Stimulated activated naive CD8-positive, alpha-beta T cell treated with anti-CD3 and anti-CD28 coated beads, Interleukin-15, Interleukin-2, amounts not matched to agents 100 ng/mL and 50 ng/mL, for 24 hours (primary cell): ENCODE measurements around the gene FLT1.

Experiments used
- H3K27ac Mint-ChIP-seq: one replicate; pipeline ENCODE4 v1.8.0; 2021; ENCODE audit warnings: mild to moderate bottlenecking, mixed read lengths
- H3K27me3 Mint-ChIP-seq: one replicate; pipeline ENCODE4 v1.8.0; 2021; ENCODE audit warnings: mixed read lengths
- H3K36me3 Mint-ChIP-seq: one replicate; pipeline ENCODE4 v1.8.0; 2021; ENCODE audit warnings: low read depth, mixed read lengths
- H3K4me1 Mint-ChIP-seq: one replicate; pipeline ENCODE4 v1.8.0; 2021; ENCODE audit warnings: low read depth, mixed read lengths
- H3K4me3 Mint-ChIP-seq: one replicate; pipeline ENCODE4 v1.8.0; 2021; ENCODE audit warnings: mild to moderate bottlenecking, mixed read lengths
- H3K9me3 Mint-ChIP-seq: one replicate; pipeline ENCODE4 v1.8.0; 2021; ENCODE audit warnings: mixed read lengths

The FLT1 gene

DNA sequence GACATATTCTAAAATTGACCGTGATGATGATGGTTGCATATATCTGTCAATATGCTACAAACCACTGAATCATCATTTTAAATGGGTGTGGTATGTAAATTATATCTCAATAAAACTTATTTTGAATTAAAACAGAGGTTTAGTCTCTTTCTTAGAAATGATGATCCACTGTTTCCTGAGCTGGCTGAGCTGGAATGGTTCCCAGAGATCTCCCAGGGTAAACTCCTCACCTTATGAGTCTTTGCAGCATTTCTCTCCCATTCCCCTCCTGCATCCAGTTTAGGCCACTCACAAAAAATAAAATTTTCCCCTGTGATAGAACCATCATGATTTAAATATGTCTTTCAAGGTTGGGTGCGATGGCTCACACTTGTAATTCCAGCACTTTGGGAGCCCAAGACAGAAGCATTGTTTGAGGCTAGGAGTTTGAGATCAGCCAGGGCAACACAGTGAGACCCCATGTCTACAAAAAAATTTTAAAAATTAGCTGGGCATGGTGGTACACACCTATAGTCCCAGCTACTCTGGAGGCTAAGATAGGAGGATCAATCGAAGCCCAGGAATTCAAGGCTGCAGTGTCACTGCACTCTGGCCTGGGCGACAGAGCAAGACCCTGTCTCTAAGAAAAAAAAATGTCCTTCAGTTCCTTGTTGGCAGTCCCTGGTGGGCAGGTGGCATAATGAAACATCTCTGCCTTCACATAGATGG lies 46.1 kb downstream of the FLT1 start:
- H3K27ac Mint-ChIP-seq, result no peak overlapping the region
- H3K9me3 Mint-ChIP-seq, result peaks cover 14% of the 10 kb centered on the region
- H3K36me3 Mint-ChIP-seq, result peaks cover 9% of the 10 kb centered on the region
- H3K4me1 Mint-ChIP-seq, result no peaks in the 10 kb centered on the region
- H3K4me3 Mint-ChIP-seq, result no peak overlapping the region
- peaks cover 8% of the 10 kb centered on the region for H3K27me3 Mint-ChIP-seq

DNA sequence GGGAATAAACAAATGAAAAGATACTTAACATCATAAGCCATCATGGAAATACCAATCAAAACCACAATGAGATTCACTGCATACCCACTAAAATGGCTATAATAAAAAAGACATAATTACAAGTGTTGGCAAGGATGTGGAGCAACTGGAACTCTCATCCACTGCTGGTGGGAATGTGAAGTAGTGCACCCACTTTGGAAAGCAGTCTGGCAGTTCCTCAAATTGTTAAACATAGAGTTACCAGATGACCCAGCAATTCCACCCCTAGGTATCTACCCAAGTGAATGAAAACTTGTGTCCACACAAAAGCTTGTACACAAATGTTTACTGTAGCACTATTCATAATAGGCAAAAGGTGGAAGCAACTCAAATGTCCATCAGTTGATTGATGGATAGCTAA lies 46.9 kb downstream of the FLT1 start:
- H3K36me3 Mint-ChIP-seq, result peaks cover 9% of the 10 kb centered on the region
- H3K9me3 Mint-ChIP-seq, result peaks cover 20% of the 10 kb centered on the region
- no peaks in the 10 kb centered on the region for H3K4me1 Mint-ChIP-seq
- no peak overlapping the region for H3K4me3 Mint-ChIP-seq
- H3K27me3 Mint-ChIP-seq, result peaks cover 11% of the 10 kb centered on the region
- H3K27ac Mint-ChIP-seq, result no peak overlapping the region

DNA sequence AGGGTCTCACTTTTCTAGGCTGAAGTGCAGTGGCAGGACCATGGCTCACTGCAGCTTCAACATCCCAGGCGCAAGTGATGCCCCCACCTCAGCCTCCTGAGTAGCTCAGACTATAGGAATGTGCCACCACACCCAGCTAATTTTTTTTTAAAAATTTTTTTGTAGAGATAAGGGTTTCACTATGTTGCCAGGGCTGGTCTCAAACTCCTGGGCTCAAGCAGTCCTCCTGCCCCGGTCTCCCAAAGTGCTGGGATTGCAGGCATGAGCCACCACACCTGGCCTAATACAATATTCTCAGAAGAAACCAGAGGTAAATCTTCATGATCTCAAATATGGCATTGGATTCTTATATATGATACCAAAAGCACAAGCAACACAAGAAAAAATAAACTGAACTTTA lies 47.7 kb downstream of the FLT1 start:
- H3K27me3 Mint-ChIP-seq, result peaks cover 15% of the 10 kb centered on the region
- no peak overlapping the region for H3K4me3 Mint-ChIP-seq
- H3K36me3 Mint-ChIP-seq, result peaks cover 9% of the 10 kb centered on the region
- no peaks in the 10 kb centered on the region for H3K4me1 Mint-ChIP-seq
- H3K9me3 Mint-ChIP-seq, result peaks cover 20% of the 10 kb centered on the region
- H3K27ac Mint-ChIP-seq, result no peak overlapping the region

DNA sequence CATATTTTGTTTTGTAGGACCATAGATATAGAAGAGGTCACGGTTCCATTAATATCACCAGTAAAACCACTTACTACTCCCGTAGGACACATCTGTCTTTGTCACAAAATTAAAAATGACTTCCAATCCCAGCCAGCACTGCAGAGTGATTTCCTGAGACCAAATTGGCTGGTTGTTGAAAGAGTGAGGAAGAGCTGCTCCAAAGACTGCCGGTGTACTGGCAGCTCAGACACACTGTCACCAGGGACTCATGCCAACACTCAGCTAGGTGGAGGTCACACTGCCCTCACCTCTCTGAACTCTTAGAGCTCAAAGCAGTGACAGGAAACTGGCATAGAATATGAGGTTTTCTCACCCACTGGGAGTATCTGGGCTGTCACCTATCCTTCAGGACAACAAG lies 52.1 kb downstream of the FLT1 start:
- H3K4me1 Mint-ChIP-seq, result no peaks in the 10 kb centered on the region
- peaks cover 18% of the 10 kb centered on the region for H3K27me3 Mint-ChIP-seq
- H3K4me3 Mint-ChIP-seq, result no peak overlapping the region
- no peak overlapping the region for H3K27ac Mint-ChIP-seq
- peaks cover 14% of the 10 kb centered on the region for H3K9me3 Mint-ChIP-seq
- H3K36me3 Mint-ChIP-seq, result peaks cover 4% of the 10 kb centered on the region

DNA sequence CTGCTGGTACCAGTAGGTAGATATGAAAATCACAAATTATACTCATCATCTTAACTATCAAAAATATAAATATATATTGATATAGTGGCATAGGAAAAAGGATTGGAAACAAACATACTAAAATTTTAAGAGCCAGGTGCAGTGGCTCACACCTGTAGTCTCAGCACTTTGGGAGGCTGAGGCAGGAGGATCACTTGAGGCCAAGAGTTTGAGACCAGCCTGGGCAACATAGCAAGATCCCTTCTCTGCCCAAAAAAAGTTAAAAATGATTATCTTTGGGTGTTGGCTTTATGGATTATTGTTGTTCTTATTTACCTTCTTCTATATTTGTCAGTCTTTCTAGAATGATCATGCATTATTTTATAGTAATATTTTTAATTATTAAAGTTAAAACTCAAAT lies 53.4 kb downstream of the FLT1 start:
- Mint-ChIP-seq H3K4me1 (no peaks in the 10 kb centered on the region), H3K36me3 (peaks cover 1% of the 10 kb centered on the region), H3K4me3 (no peak overlapping the region), H3K27me3 (peaks cover 16% of the 10 kb centered on the region), H3K27ac (no peak overlapping the region), H3K9me3 (peaks cover 12% of the 10 kb centered on the region)

DNA sequence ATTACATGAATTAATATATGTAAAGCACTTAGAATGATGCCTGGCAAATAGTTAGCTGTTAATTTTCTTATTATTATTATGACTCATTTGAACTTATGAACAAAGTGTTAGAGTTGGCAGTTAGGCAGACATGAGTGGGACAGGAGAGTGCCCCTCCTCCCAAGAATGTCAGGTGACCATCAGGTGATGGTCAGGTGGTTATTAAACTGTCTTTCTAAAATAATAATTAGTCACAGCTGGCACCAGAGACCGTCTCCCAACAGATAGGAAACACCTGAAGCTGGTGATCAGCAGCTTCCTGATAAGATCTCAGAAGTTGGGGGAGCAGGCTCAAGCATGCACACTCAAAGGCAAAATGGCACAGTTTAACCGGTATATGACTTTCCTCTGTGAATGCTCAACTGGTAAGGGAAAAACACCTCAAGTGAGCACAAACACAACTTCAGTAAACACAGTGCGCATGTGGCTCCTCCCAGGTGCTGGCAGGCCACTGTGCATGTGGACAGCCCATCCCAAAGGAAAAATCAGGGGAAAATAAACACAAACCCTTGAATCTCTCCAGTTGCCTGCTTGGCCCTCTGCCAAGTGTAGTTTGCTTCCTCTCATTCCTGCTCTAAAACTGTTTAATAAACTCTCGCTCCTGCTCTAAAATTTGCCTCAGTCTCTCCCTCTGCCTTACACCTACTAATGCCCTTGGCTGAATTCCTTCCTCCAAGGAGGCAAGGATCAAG lies 54.0 kb downstream of the FLT1 start:
- Mint-ChIP-seq H3K9me3 (peaks cover 9% of the 10 kb centered on the region), H3K4me1 (no peaks in the 10 kb centered on the region), H3K27me3 (peaks cover 12% of the 10 kb centered on the region), H3K27ac (no peak overlapping the region), H3K36me3 (no peaks in the 10 kb centered on the region), H3K4me3 (no peak overlapping the region)

DNA sequence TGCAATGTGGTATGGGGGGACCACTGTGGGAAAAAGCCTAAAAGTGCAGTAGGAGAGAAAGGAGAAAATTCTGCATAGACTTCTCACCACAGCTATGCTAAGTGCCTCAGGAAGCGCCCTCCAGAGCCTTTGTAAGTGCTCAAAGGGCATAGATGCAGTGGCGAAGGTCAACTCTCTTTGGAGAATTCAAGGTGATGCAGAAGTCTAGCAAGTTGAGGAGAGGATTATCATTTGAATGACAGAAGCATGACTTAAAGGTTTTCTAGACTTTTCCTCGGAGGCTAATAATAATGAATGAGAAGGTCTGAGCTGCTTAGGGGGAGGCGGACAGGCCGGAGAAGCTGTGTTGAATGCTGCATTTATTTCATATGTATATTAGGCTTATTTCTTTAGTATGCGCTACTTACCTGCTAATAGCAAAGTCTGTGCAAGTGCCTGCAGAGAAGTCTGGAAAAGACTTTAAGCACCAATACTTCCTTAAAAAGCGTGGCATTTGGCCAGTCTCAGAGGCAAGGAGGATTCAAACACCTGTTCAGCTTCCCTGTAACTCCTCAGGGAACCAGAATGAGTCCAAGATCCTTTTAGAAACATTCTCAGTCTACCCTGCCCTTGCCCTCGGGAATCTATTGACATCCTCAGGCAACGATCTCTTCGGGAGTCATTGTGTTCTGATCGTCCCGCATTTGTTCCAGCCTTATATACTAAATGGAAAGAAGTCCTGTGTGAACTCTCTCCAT lies 56.2 kb downstream of the FLT1 start:
- no peak overlapping the region for H3K4me3 Mint-ChIP-seq
- peaks cover 10% of the 10 kb centered on the region for H3K27me3 Mint-ChIP-seq
- H3K9me3 Mint-ChIP-seq, result peaks cover 5% of the 10 kb centered on the region
- no peaks in the 10 kb centered on the region for H3K4me1 Mint-ChIP-seq
- H3K36me3 Mint-ChIP-seq, result no peaks in the 10 kb centered on the region
- no peak overlapping the region for H3K27ac Mint-ChIP-seq

DNA sequence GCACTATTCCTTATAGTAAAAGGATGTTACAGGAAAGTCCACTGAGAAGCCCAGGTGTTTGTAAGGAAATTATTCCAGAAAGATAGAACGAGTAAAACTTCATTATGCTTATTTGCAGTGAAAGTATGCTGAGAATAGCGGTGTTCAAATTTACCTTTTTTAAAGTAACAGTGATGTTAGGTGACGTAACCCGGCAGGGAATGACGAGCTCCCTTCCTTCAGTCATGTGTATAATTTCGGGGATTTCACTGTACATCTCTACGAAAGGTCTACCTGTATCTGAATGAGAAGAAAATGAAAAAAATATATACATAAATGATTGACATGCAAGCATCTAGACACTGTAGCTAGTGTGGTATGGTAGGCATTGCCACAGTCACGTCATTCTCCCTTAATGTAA lies 56.9 kb downstream of the FLT1 start:
- H3K9me3 Mint-ChIP-seq, result no peaks in the 10 kb centered on the region
- peaks cover 7% of the 10 kb centered on the region for H3K27me3 Mint-ChIP-seq
- H3K27ac Mint-ChIP-seq, result no peak overlapping the region
- no peak overlapping the region for H3K4me3 Mint-ChIP-seq
- no peaks in the 10 kb centered on the region for H3K4me1 Mint-ChIP-seq
- H3K36me3 Mint-ChIP-seq, result no peaks in the 10 kb centered on the region

DNA sequence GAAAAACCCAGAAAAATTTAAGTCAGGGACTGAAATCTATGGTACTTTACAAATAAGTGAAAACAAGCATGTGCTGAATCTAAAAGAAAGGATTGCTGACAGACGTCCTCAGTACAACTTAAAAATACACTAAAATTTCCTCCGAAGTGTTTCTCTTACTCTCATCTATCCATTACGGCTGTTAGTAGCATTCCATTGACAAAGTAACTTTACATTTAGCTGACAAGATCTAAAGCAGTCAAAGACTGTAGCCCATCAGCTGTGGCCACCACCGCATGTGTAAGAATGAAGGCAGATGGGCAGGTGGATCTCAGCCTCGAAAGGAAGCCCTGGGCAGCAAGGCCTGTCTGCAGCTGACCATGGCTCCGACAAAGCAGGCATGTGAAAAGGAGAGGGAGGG lies 59.0 kb downstream of the FLT1 start:
- no peak overlapping the region for H3K4me3 Mint-ChIP-seq
- no peak overlapping the region for H3K27ac Mint-ChIP-seq
- no peaks in the 10 kb centered on the region for H3K4me1 Mint-ChIP-seq
- H3K9me3 Mint-ChIP-seq, result no peaks in the 10 kb centered on the region
- H3K36me3 Mint-ChIP-seq, result no peaks in the 10 kb centered on the region
- no peaks in the 10 kb centered on the region for H3K27me3 Mint-ChIP-seq

DNA sequence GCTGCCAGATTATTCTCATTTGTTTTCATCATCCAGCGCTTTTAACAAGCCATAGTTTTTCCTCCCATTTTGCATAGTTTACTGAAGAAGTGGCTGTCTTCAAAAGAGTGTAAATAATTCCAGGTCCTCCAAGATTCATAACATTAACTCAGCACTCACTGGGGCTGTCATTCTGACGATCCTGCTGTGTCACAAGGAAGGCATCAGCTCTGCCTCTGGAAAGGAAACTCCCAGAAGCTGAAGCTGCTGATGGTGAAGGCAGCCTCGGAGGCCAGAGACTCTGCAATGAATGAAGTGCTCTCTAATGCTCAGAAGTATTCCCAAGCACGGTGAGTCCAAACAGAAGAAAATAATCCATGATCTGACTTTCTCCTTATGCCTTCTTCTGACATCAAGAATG lies 60.0 kb downstream of the FLT1 start:
- H3K4me3 Mint-ChIP-seq, result no peak overlapping the region
- H3K27ac Mint-ChIP-seq, result no peak overlapping the region
- H3K27me3 Mint-ChIP-seq, result no peaks in the 10 kb centered on the region

DNA sequence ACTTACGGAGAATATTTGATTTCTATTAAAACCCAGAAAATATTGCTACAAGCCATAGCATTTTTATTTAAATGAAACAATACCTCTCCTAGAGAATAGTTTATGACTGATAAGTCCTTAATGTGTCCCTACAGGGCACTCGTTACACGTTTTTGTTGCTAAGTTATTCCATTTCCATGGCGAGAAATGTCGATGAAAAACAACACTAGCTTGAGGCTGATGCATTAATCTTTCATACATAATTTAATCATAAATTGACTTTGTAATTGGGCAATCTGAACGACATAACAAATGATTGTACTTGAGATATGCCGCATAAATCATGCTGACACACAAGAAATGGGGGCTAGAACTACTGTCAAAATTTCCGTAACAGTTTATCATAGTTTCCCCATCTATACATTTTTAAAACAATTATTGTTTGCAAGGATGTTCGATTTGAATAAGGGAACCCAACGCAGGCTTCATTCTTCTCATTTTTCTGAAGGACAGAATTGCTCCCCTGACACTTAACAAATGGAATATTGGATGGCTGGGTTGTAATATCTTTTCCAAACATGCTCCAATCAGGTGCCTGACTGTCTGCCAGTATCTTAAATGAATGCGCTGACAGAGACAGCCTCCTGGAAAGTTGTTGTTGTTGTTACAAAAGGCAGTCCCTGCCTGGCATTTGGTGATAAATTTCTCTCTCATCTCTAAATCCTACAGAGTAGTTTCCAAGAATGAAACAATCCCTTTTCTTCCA lies 61.9 kb downstream of the FLT1 start:
- H3K27me3 Mint-ChIP-seq, result no peaks in the 10 kb centered on the region
- H3K9me3 Mint-ChIP-seq, result no peaks in the 10 kb centered on the region
- no peaks in the 10 kb centered on the region for H3K4me1 Mint-ChIP-seq
- H3K4me3 Mint-ChIP-seq, result no peak overlapping the region
- peaks cover 1% of the 10 kb centered on the region for H3K36me3 Mint-ChIP-seq
- H3K27ac Mint-ChIP-seq, result no peak overlapping the region

More for the DNA sequence above, 60.0 kb downstream of the FLT1 start:
- Mint-ChIP-seq H3K4me1 (no peaks in the 10 kb centered on the region), H3K9me3 (no peaks in the 10 kb centered on the region), H3K36me3 (no peaks in the 10 kb centered on the region)

DNA sequence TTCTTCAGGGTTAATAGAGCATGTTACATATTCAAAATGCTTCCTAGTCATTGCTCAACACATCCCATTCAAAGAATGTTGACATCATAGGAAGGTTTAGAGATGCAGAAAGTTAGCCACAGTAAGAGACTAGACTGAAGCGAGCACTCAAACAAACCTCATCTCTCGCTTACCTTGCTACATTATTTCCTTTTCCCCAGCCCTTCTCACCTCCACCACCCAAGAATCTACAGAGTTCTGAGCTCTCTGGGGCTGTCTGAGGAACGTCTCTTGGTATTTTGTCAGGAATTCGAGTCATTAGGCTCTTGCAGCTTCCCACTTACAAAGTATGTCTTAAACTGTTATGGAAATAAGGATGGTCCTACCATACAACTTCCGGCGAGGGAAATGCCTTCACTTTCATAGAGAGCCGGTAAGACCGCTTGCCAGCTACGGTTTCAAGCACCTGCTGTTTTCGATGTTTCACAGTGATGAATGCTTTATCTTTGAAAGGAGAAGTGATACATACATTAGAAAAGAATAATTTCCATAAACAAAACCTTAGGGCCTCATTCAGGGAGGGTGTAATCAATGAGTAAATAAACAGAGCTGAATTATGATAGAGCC lies 65.1 kb downstream of the FLT1 start:
- Mint-ChIP-seq H3K36me3 (peaks cover 20% of the 10 kb centered on the region), H3K27ac (peak overlapping the region; percentile 21), H3K9me3 (no peaks in the 10 kb centered on the region), H3K27me3 (no peaks in the 10 kb centered on the region), H3K4me1 (no peaks in the 10 kb centered on the region), H3K4me3 (peak overlapping the region; percentile 51)

DNA sequence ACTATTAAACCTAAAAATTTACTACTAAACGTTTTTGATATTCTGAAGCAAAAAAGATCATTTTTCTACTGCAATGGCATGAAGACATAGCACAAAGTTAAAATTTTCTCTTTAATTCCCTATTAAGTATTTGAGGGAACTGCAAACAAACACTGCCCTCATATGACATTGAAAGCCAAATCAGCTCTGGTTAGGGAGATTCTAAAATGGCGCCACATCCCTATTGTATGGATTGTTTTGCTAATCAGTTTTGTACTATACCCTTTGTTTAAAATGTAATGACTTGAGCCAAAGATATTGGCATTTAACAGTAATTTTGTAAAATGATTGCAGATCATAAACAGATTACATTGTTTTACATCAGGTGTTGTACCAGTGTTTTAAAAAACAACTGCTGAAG lies 65.8 kb downstream of the FLT1 start:
- Mint-ChIP-seq H3K4me1 (no peaks in the 10 kb centered on the region), H3K4me3 (no peak overlapping the region), H3K9me3 (no peaks in the 10 kb centered on the region), H3K36me3 (peaks cover 20% of the 10 kb centered on the region), H3K27ac (no peak overlapping the region), H3K27me3 (no peaks in the 10 kb centered on the region)

DNA sequence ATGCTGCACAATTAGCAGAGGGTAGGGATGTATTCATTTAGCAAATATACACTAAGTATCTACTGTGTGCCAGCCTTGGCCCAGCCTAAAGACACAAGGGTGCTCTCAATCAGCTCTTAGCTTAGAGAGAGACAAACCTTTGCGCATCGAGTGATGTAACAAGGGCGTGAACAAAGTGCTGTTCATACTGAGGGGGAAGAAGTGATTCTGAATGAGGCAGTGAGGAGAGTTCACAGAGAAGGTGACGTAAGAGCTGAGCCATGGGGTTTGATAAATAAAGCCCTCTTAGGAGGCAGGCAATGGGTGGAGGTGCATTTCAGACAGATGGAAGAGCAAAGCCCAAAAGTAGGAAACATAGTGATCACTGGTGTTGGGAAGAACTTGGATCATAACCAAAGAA lies 68.5 kb downstream of the FLT1 start:
- no peak overlapping the region for H3K4me3 Mint-ChIP-seq
- no peaks in the 10 kb centered on the region for H3K27me3 Mint-ChIP-seq
- peaks cover 18% of the 10 kb centered on the region for H3K4me1 Mint-ChIP-seq
- H3K9me3 Mint-ChIP-seq, result no peaks in the 10 kb centered on the region
- H3K27ac Mint-ChIP-seq, result no peak overlapping the region
- peaks cover 24% of the 10 kb centered on the region for H3K36me3 Mint-ChIP-seq
